Measurements from ENCODE around the gene PRDM16.
A peak's percentile ranks its signal among the peaks of the same experiment; 100 is the strongest.

PRDM16 gene

DNA sequence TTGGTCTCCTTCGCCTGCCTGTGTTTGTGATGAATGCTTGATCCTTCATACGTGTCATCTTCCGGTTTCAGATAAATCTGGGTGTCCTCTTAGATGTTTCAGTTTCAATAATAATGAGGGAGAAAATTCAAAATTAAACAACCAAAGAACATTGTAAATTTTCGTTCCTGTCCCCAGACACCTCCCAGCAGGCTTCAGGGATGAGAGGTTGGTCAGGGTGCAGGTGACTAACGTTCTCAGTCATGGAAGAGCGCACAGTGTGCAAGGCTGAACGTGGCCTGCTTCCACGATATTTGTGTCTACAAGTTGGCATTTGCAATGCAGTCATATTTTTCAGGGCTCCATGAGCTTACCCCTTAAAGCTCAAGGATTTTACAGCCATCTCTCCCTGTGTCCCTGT is 238.4 kb downstream of the PRDM16 start:
- no peak overlapping the region for H3K9ac ChIP-seq (ENCODE audit: low read depth in 1 of 2, low read length in 2 of 2)
- no peaks in the 10 kb centered on the region for H3K27me3 ChIP-seq (ENCODE audit: control insufficient read depth in 2 of 2, insufficient read depth in 2 of 2, low read length in 2 of 2)
- H3K4me1 ChIP-seq (ENCODE audit: control insufficient read depth in 2 of 2, insufficient read depth in 2 of 2, low read length in 2 of 2): no peaks in the 10 kb centered on the region
- H3K4me3 ChIP-seq (ENCODE audit: low read length in 2 of 2): no peak overlapping the region
- H3K9me3 ChIP-seq (ENCODE audit: control insufficient read depth in 2 of 2, low read length in 2 of 2): no peaks in the 10 kb centered on the region
- no peaks in the 10 kb centered on the region for H3K36me3 ChIP-seq (ENCODE audit: control insufficient read depth in 2 of 2, insufficient read depth in 2 of 2, low read length in 2 of 2)
- no peak overlapping the region for H3K27ac ChIP-seq (ENCODE audit: low read depth in 2 of 2, low read length in 2 of 2)

- Histone ChIP-seq H3K9ac (ENCODE audit: low read depth in 1 of 2, low read length in 2 of 2) (no peak overlapping the region), H3K9me3 (ENCODE audit: control insufficient read depth in 2 of 2, low read length in 2 of 2) (no peaks in the 10 kb centered on the region), H3K4me1 (ENCODE audit: control insufficient read depth in 2 of 2, insufficient read depth in 2 of 2, low read length in 2 of 2) (no peaks in the 10 kb centered on the region), H3K4me3 (ENCODE audit: low read length in 2 of 2) (no peak overlapping the region), H3K36me3 (ENCODE audit: control insufficient read depth in 2 of 2, insufficient read depth in 2 of 2, low read length in 2 of 2) (no peaks in the 10 kb centered on the region), H3K27ac (ENCODE audit: low read depth in 2 of 2, low read length in 2 of 2) (no peak overlapping the region), H3K27me3 (ENCODE audit: control insufficient read depth in 2 of 2, insufficient read depth in 2 of 2, low read length in 2 of 2) (no peaks in the 10 kb centered on the region)
Observed at GRCh38 chr1:3308053-3308452, 239.1 kb downstream of the PRDM16 start.

GRCh38 chr1:3310718-3311400 is 241.9 kb downstream of the PRDM16 start:
- Histone ChIP-seq H3K4me3 (ENCODE audit: low read length in 2 of 2) (no peak overlapping the region), H3K9ac (ENCODE audit: low read depth in 1 of 2, low read length in 2 of 2) (no peak overlapping the region), H3K27ac (ENCODE audit: low read depth in 2 of 2, low read length in 2 of 2) (no peak overlapping the region), H3K27me3 (ENCODE audit: control insufficient read depth in 2 of 2, insufficient read depth in 2 of 2, low read length in 2 of 2) (no peaks in the 10 kb centered on the region), H3K36me3 (ENCODE audit: control insufficient read depth in 2 of 2, insufficient read depth in 2 of 2, low read length in 2 of 2) (no peaks in the 10 kb centered on the region), H3K4me1 (ENCODE audit: control insufficient read depth in 2 of 2, insufficient read depth in 2 of 2, low read length in 2 of 2) (peaks cover 0 to 4% of the 10 kb centered on the region in 2 donors), H3K9me3 (ENCODE audit: control insufficient read depth in 2 of 2, low read length in 2 of 2) (no peaks in the 10 kb centered on the region)

- H3K9ac ChIP-seq (ENCODE audit: low read depth in 1 of 2, low read length in 2 of 2): no peak overlapping the region
- H3K36me3 ChIP-seq (ENCODE audit: control insufficient read depth in 2 of 2, insufficient read depth in 2 of 2, low read length in 2 of 2): no peaks in the 10 kb centered on the region
- peaks cover 0 to 4% of the 10 kb centered on the region in 2 donors for H3K4me1 ChIP-seq (ENCODE audit: control insufficient read depth in 2 of 2, insufficient read depth in 2 of 2, low read length in 2 of 2)
- H3K27me3 ChIP-seq (ENCODE audit: control insufficient read depth in 2 of 2, insufficient read depth in 2 of 2, low read length in 2 of 2): no peaks in the 10 kb centered on the region
- H3K27ac ChIP-seq (ENCODE audit: low read depth in 2 of 2, low read length in 2 of 2): no peak overlapping the region
- H3K4me3 ChIP-seq (ENCODE audit: low read length in 2 of 2): no peak overlapping the region
- H3K9me3 ChIP-seq (ENCODE audit: control insufficient read depth in 2 of 2, low read length in 2 of 2): no peaks in the 10 kb centered on the region
Observed at GRCh38 chr1:3311711-3312110, 242.7 kb downstream of the PRDM16 start.

- H3K27ac ChIP-seq (ENCODE audit: low read depth in 2 of 2, low read length in 2 of 2): peak overlapping the region; percentile 25 to 81
- peaks cover 0 to 4% of the 10 kb centered on the region in 2 donors for H3K4me1 ChIP-seq (ENCODE audit: control insufficient read depth in 2 of 2, insufficient read depth in 2 of 2, low read length in 2 of 2)
- H3K4me3 ChIP-seq (ENCODE audit: low read length in 2 of 2): no peak overlapping the region
- no peaks in the 10 kb centered on the region for H3K9me3 ChIP-seq (ENCODE audit: control insufficient read depth in 2 of 2, low read length in 2 of 2)
- H3K36me3 ChIP-seq (ENCODE audit: control insufficient read depth in 2 of 2, insufficient read depth in 2 of 2, low read length in 2 of 2): no peaks in the 10 kb centered on the region
- no peak overlapping the region for H3K9ac ChIP-seq (ENCODE audit: low read depth in 1 of 2, low read length in 2 of 2)
- H3K27me3 ChIP-seq (ENCODE audit: control insufficient read depth in 2 of 2, insufficient read depth in 2 of 2, low read length in 2 of 2): no peaks in the 10 kb centered on the region
Observed at GRCh38 chr1:3312310-3312897, 243.4 kb downstream of the PRDM16 start.

DNA sequence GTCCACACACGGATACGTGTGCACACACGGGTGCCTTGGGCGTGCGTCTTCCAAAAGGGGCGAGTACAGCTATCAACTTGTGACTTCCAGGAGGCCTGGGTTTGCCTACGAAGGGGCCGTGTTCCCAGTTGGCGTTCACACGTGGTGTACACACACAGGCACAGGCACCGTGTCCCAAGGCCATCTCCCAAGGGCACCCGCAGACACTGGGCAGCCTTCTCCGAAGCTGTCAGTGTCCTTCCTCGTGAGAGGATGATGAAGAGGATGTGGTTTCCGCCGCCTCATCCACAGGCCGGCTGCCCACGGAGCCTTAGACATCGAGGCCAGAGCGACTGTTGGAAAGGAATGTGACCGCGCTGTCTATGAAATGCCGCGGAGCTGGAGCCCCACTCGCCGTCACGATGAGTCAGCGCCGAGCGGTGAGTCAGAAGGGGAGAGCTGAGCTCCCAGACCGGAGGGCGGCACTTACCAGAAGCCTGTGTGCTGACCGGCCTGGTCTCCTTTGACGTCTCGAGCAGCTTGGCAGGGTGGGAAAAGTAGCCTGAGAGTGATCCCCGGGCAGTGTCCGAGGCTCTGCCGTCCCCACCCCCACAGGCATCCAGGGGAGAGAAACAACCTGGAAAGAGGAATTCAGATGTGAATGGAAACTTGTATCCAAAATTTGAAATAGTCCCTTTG is 244.0 kb downstream of the PRDM16 start:
- no peaks in the 10 kb centered on the region for H3K36me3 ChIP-seq (ENCODE audit: control insufficient read depth in 2 of 2, insufficient read depth in 2 of 2, low read length in 2 of 2)
- H3K27me3 ChIP-seq (ENCODE audit: control insufficient read depth in 2 of 2, insufficient read depth in 2 of 2, low read length in 2 of 2): no peaks in the 10 kb centered on the region
- H3K9ac ChIP-seq (ENCODE audit: low read depth in 1 of 2, low read length in 2 of 2): no peak overlapping the region
- no peak overlapping the region for H3K4me3 ChIP-seq (ENCODE audit: low read length in 2 of 2)
- H3K27ac ChIP-seq (ENCODE audit: low read depth in 2 of 2, low read length in 2 of 2): peak overlapping the region; percentile 75 to 81
- peaks cover 0 to 4% of the 10 kb centered on the region in 2 donors for H3K4me1 ChIP-seq (ENCODE audit: control insufficient read depth in 2 of 2, insufficient read depth in 2 of 2, low read length in 2 of 2)
- no peaks in the 10 kb centered on the region for H3K9me3 ChIP-seq (ENCODE audit: control insufficient read depth in 2 of 2, low read length in 2 of 2)

DNA sequence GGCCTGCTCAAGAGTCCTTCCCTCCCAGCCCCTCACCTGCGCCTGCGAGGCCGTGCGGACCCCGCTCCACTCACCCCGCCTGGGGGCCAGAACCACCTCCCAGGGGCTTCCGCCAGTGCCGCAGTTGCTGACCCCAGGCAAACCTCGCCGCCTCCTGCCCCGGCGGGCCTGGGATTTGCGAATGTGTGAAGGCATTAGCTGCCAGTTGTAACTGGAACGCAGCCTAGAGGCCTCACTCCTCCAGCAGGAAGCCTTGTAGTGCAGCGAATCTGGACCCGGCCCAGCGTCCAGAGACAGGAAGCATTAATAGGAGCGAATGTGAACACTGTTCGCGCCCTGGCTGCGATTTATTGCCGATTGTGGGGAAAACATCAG is 244.6 kb downstream of the PRDM16 start:
- no peaks in the 10 kb centered on the region for H3K9me3 ChIP-seq (ENCODE audit: control insufficient read depth in 2 of 2, low read length in 2 of 2)
- no peak overlapping the region for H3K4me3 ChIP-seq (ENCODE audit: low read length in 2 of 2)
- no peaks in the 10 kb centered on the region for H3K27me3 ChIP-seq (ENCODE audit: control insufficient read depth in 2 of 2, insufficient read depth in 2 of 2, low read length in 2 of 2)
- peak overlapping the region; percentile 75 to 81 for H3K27ac ChIP-seq (ENCODE audit: low read depth in 2 of 2, low read length in 2 of 2)
- H3K9ac ChIP-seq (ENCODE audit: low read depth in 1 of 2, low read length in 2 of 2): no peak overlapping the region
- peaks cover 0 to 4% of the 10 kb centered on the region in 2 donors for H3K4me1 ChIP-seq (ENCODE audit: control insufficient read depth in 2 of 2, insufficient read depth in 2 of 2, low read length in 2 of 2)
- H3K36me3 ChIP-seq (ENCODE audit: control insufficient read depth in 2 of 2, insufficient read depth in 2 of 2, low read length in 2 of 2): no peaks in the 10 kb centered on the region

DNA sequence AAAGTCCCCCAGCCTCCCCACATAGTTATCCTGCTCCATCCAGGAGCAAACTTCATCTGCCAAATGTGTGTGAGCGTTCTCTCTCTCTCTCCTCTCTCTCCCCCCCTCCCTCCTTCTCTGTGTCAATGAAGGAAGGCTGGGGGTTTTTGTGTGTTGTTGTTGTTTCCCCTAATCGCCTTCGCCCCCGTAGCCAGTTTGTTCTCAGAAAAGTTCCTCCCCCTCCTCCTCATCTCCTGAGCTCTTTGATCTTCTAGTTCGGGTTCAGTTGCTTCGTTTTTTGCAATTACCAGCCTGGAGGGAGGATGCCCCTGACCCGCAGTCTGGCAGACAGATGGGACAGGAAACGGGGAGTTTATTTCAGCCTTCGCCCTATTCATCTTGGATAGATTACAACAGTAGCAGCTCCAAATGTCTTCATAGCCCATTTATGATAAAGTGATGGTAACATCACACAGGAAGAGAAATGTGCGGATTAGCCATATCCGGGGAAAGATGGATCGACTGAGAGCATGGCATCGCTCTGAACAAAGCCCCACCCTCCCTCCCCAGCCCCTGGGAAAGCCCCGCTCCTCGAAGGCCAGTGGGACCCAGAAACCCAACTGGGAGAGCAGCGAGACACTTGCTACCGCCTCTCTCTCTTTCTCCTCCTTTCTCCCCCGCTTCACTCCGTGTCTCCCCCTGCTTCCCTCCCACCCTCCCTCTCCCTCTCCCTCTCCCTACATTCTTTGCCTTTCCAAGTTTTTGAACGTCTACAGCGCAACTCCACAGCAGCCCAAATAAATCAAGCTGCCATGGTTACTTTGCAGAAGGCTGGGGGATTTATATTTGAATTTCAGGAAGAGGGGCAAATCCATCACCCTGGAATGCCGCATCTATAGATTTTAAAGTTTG is 245.7 kb downstream of the PRDM16 start:
- no peaks in the 10 kb centered on the region for H3K9me3 ChIP-seq (ENCODE audit: control insufficient read depth in 2 of 2, low read length in 2 of 2)
- H3K4me3 ChIP-seq (ENCODE audit: low read length in 2 of 2): no peak overlapping the region
- no peak overlapping the region for H3K9ac ChIP-seq (ENCODE audit: low read depth in 1 of 2, low read length in 2 of 2)
- H3K27ac ChIP-seq (ENCODE audit: low read depth in 2 of 2, low read length in 2 of 2): no peak overlapping the region
- H3K4me1 ChIP-seq (ENCODE audit: control insufficient read depth in 2 of 2, insufficient read depth in 2 of 2, low read length in 2 of 2): peaks cover 4% of the 10 kb centered on the region in 2 donors
- H3K27me3 ChIP-seq (ENCODE audit: control insufficient read depth in 2 of 2, insufficient read depth in 2 of 2, low read length in 2 of 2): no peaks in the 10 kb centered on the region
- no peaks in the 10 kb centered on the region for H3K36me3 ChIP-seq (ENCODE audit: control insufficient read depth in 2 of 2, insufficient read depth in 2 of 2, low read length in 2 of 2)

GRCh38 chr1:3315399-3316339 is 246.7 kb downstream of the PRDM16 start:
- Histone ChIP-seq H3K4me3 (ENCODE audit: low read length in 2 of 2) (no peak overlapping the region), H3K4me1 (ENCODE audit: control insufficient read depth in 2 of 2, insufficient read depth in 2 of 2, low read length in 2 of 2) (peaks cover 8 to 12% of the 10 kb centered on the region in 2 donors), H3K9me3 (ENCODE audit: control insufficient read depth in 2 of 2, low read length in 2 of 2) (no peaks in the 10 kb centered on the region), H3K36me3 (ENCODE audit: control insufficient read depth in 2 of 2, insufficient read depth in 2 of 2, low read length in 2 of 2) (no peaks in the 10 kb centered on the region), H3K27me3 (ENCODE audit: control insufficient read depth in 2 of 2, insufficient read depth in 2 of 2, low read length in 2 of 2) (no peaks in the 10 kb centered on the region), H3K9ac (ENCODE audit: low read depth in 1 of 2, low read length in 2 of 2) (no peak overlapping the region), H3K27ac (ENCODE audit: low read depth in 2 of 2, low read length in 2 of 2) (no peak overlapping the region)

Measured in mucosa of rectum (tissue), 2 donors.